GM12878 (cell line): ENCODE measurements around the gene RCOR1. TPM values are rescaled to one million over a fixed set of nuclear protein-coding genes. Genes with fewer than 3 reads are reported as not detected.

Experiments used
- ATAC-seq: fragments of 200-7000 bp; cut with Tn5 transposase; 3 replicates; pipeline ENCODE4 v1.9.1; 2020; ENCODE audit warnings: mild to moderate bottlenecking, moderate library complexity
- BruUV-seq: library from RNA; stranded (reverse); fragments of 400-500 nt; replicated peaks from 2 replicates; lab custom pipeline; 2021; lab: Mats Ljungman, UMichigan
- CTCF ChIA-PET: fragments of 300-600 bp; sonication (Branson Sonifier 250); formaldehyde crosslinking; extraction: SDS; loops from one replicate; lab custom pipeline; 2021; ENCODE audit warnings: inconsistent platforms; lab: Yijun Ruan, JAX
- POLR2A ChIA-PET: fragments of 350-600 bp; formaldehyde crosslinking; extraction: SDS; loops from one replicate; lab custom pipeline; 2021; ENCODE audit warnings: inconsistent platforms; lab: Charles Lee
- RAD21 ChIA-PET: fragments of 300-600 bp; sonication (Branson Sonifier 250); formaldehyde crosslinking; loops from one replicate; lab custom pipeline; 2023; ENCODE audit warnings: antibody characterized with exemption; ENCODE audit not compliant: unreplicated experiment; lab: Charles Lee
- SMC1A ChIA-PET: fragments of 300-600 bp; sonication (Branson Sonifier 250); formaldehyde crosslinking; loops from one replicate; lab custom pipeline; 2023; ENCODE audit not compliant: unreplicated experiment, uncharacterized antibody; lab: Charles Lee
- DNase-seq: peaks from one replicate; pipeline ENCODE4 v3.0.0-alpha.2; 2011; ENCODE audit warnings: low read depth, low spot score
- FAIRE-seq: peaks from 3 replicates; lab custom pipeline; 2011; peaks lifted over from hg19 to GRCh38; lab: Jason Lieb, UNC
- H2AFZ ChIP-seq: 2 replicates; pipeline ENCODE4 v1.6.0; 2011; ENCODE audit warnings: low read depth, low read length, control low read depth; ENCODE audit not compliant: control insufficient read depth
- H3K27ac ChIP-seq: 2 replicates; pipeline ENCODE4 v1.5.1; 2011; ENCODE audit warnings: control low read depth; ENCODE audit not compliant: control insufficient read depth, insufficient read depth
- H3K27me3 ChIP-seq, 2 experiments: replicated peaks in 1 of 2; 2 replicates each; pipeline versions ENCODE4 v1.6.0 to v1.6.1; 2011; ENCODE audit warnings: low read length in 1 of 2; ENCODE audit not compliant: control insufficient read depth in 2 of 2, insufficient read depth in 2 of 2
- H3K36me3 ChIP-seq, 2 experiments: 2 replicates each; pipeline ENCODE4 v1.5.1; 2011; ENCODE audit warnings: low read length in 1 of 2; ENCODE audit not compliant: control insufficient read depth in 2 of 2, insufficient read depth in 2 of 2
- H3K4me1 ChIP-seq: 2 replicates; pipeline ENCODE4 v1.6.1; 2011; ENCODE audit warnings: mild to moderate bottlenecking, low read length, moderate library complexity, mixed read lengths; ENCODE audit not compliant: control insufficient read depth, insufficient read depth
- H3K4me2 ChIP-seq: 2 replicates; pipeline ENCODE4 v1.6.0; 2011; ENCODE audit warnings: control low read depth; ENCODE audit not compliant: control insufficient read depth, insufficient read depth
- H3K4me3 ChIP-seq: fragments of 200-600 bp; sonication (generic); 2 replicates; pipeline ENCODE4 v1.5.1; 2016
- H3K79me2 ChIP-seq: 2 replicates; pipeline ENCODE4 v1.6.0; 2011; ENCODE audit warnings: low read length; ENCODE audit not compliant: control insufficient read depth, insufficient read depth
- H3K9ac ChIP-seq: 2 replicates; pipeline ENCODE4 v1.8.0; 2011; ENCODE audit warnings: low read length, control low read depth, mixed read lengths; ENCODE audit not compliant: control insufficient read depth, insufficient read depth
- H3K9me3 ChIP-seq: replicated peaks from 3 replicates; pipeline ENCODE4 v1.5.1; 2011; ENCODE audit warnings: mild to moderate bottlenecking, low read length; ENCODE audit not compliant: control insufficient read depth, insufficient read depth
- H4K20me1 ChIP-seq: 2 replicates; pipeline ENCODE4 v1.6.0; 2011; ENCODE audit not compliant: control insufficient read depth, insufficient read depth
- CBX5 ChIP-seq: sonication (generic); IDR thresholded peaks from 2 replicates; pipeline ENCODE4 v1.6.1; 2016; ENCODE audit warnings: low read depth, moderate library complexity, mild to moderate bottlenecking, inconsistent platforms
- CEBPB ChIP-seq, 2 experiments: fragments of 150-350 bp in 1 of 2; IDR thresholded peaks; 2 replicates each; pipeline ENCODE4 v1.6.1; 2012 to 2014; ENCODE audit warnings: low read depth in 2 of 2, low read length in 2 of 2, borderline replicate concordance in 1 of 2, inconsistent platforms in 1 of 2
- CREM ChIP-seq: IDR thresholded peaks from 2 replicates; pipeline ENCODE4 v1.6.1; 2014; ENCODE audit warnings: antibody characterized with exemption, low read depth
- PML ChIP-seq: IDR thresholded peaks from 2 replicates; pipeline ENCODE4 v1.6.1; 2012; ENCODE audit warnings: low read length, inconsistent platforms
- PRDM15 ChIP-seq: fragments of 450-650 bp; formaldehyde crosslinking; IDR thresholded peaks from 2 replicates; pipeline ENCODE4 v1.4.0; 2020; ENCODE audit warnings: mild to moderate bottlenecking, moderate library complexity
- RBBP5 ChIP-seq: fragments of 200-600 bp; sonication (generic); conservative IDR thresholded peaks from 2 replicates; pipeline ENCODE4 v1.6.1; 2016
- RUNX3 ChIP-seq: IDR thresholded peaks from 2 replicates; pipeline ENCODE4 v1.6.1; 2012; ENCODE audit warnings: low read length, inconsistent platforms
- SMAD5 ChIP-seq: IDR thresholded peaks from 2 replicates; pipeline ENCODE4 v1.6.1; 2016; ENCODE audit warnings: antibody characterized with exemption, low read depth
- SMC3 ChIP-seq: IDR thresholded peaks from 2 replicates; pipeline ENCODE4 v1.6.1; 2011; ENCODE audit warnings: low read length, improper control_type of control experiment, borderline replicate concordance
- TAF1 ChIP-seq: IDR thresholded peaks from 2 replicates; pipeline ENCODE4 v1.6.1; 2011; ENCODE audit warnings: mild to moderate bottlenecking, low read depth, low read length, borderline replicate concordance
- USF2 ChIP-seq: IDR thresholded peaks from 2 replicates; pipeline ENCODE4 v1.6.1; 2011; ENCODE audit warnings: low read depth, low read length, improper control_type of control experiment, borderline replicate concordance
- YBX1 ChIP-seq: fragments of 450-650 bp; IDR thresholded peaks from 2 replicates; pipeline ENCODE4 v1.6.1; 2016; ENCODE audit warnings: antibody characterized with exemption
- YY1 ChIP-seq: IDR thresholded peaks from 2 replicates; pipeline ENCODE4 v1.6.1; 2011; ENCODE audit warnings: low read depth, mild to moderate bottlenecking, low read length
- WGBS: methylation state at CpG from one replicate; pipeline ENCODE4 v1.1.6; 2016; ENCODE audit warnings: low lambda C conversion rate; ENCODE audit not compliant: insufficient replicate concordance, insufficient coverage; ENCODE audit errors: missing lambda C conversion rate; 5-methylcytosine and 5-hydroxymethylcytosine counted together
- in situ Hi-C: fragments of 300-500 bp; cut with MboI; formaldehyde crosslinking; loops from 9 replicates; pipeline ENCODE4 v1.14.3; 2018; ENCODE audit warnings: mixed read lengths
- intact Hi-C: fragments of 100-400 bp; cut with micrococcal nuclease; formaldehyde crosslinking; loops from one replicate; pipeline ENCODE4 v1.14.2; 2022; ENCODE audit not compliant: unreplicated experiment
- polyA plus RNA-seq, 11 experiments: library from polyadenylated mRNA; depleted of rRNA in 4 of 11; unstranded in 6 of 11; stranded (reverse) in 5 of 11; fragments of >200 nt; fragmentation: Nextera tagmentation in 4 of 11; fragmentation: Illumina TruSeq in 1 of 11; extraction: Ambion mirVana in 4 of 11; extraction: Trizol in 1 of 11; gene quantifications; 1 replicate in 1 of 11; 2 replicates in 10 of 11; pipeline versions ENCODE4 v1.2.1 to v1.2.3, GENCODE V29; 2011 to 2016; ENCODE audit warnings: inconsistent platforms in 2 of 11, missing spikeins in 2 of 11, low read depth in 1 of 11
- total RNA-seq, 4 experiments: library from RNA; depleted of rRNA in 3 of 4; stranded (reverse); fragments of >200 nt in 3 of 4; fragmentation: Illumina TruSeq in 1 of 4; extraction: Trizol in 1 of 4; gene quantifications; 2 replicates each; pipeline versions ENCODE4 v1.2.1 to v1.2.3, GENCODE V29; 2013 to 2021

The RCOR1 gene
- total and polyA plus RNA-seq, 10 of the 15 experiments (the other 5 are each of a cell fraction or from before 2014, with no cell fraction given): 1.6 to 12.2 (median 4.4) TPM

GRCh38 chr14:102654298-102654697, 61.8 kb downstream of the RCOR1 start:
- CTCF ChIA-PET: interaction anchor here (1.2 to 2.2 kb wide), 3 partner anchors 46 to 60 kb away, joined by 3 to 4 read pairs (median 4); no protein-coding TSS in a partner anchor
- H3K27me3 ChIP-seq: no peaks in the 10 kb centered on the region
- H3K36me3 ChIP-seq: no peaks in the 10 kb centered on the region
- no peak overlapping the region for H3K4me3 ChIP-seq
- H3K9ac ChIP-seq: no peak overlapping the region
- H3K4me2 ChIP-seq: no peak overlapping the region
- H4K20me1 ChIP-seq: no peaks in the 10 kb centered on the region
- H3K27ac ChIP-seq: no peak overlapping the region
- no peaks in the 10 kb centered on the region; the same call in 2 of the 3 replicates for H3K9me3 ChIP-seq
- intact Hi-C loops (no loop called here), in situ Hi-C loops (no loop called here)
- POLR2A ChIA-PET: no interaction called here
- FAIRE-seq (no peak), ATAC-seq (no peak), DNase-seq (no peak)
- WGBS: 94% methylated on average over 4 of the region's 4 CpGs
- RAD21 ChIA-PET: interaction anchor here (0.7 to 0.8 kb wide), 2 partner anchors 42 to 632 kb away, joined by 3 to 7 read pairs; no protein-coding TSS in a partner anchor
- H3K4me1 ChIP-seq: no peaks in the 10 kb centered on the region
- H3K79me2 ChIP-seq: peaks cover 18% of the 10 kb centered on the region
- SMC1A ChIA-PET: interaction anchor here (2.3 kb wide), 1 partner anchor 8 kb away, joined by 8 read pairs; no protein-coding TSS in a partner anchor
- no peak overlapping the region for H2AFZ ChIP-seq
- no TSS peak for BruUV-seq
- TF ChIP-seq PRDM15 (CRISPR knock-in tag) (no peak), CBX5 (no peak), SMC3 (no peak), YY1 (no peak), TAF1 (no peak), YBX1 (no peak), RBBP5 (no peak), SMAD5 (no peak), RUNX3 (no peak), PML (no peak), USF2 (no peak), CREM (no peak), CEBPB (IDR thresholded peaks at IDR 0.05; ENCODE audit: borderline replicate concordance in 1 of 2, low read depth in 2 of 2, low read length in 2 of 2) (no peak)
- TF ChIP-seq, all 136 proteins: peak for 0
